Esophagus squamous epithelium (tissue), 4 donors: ENCODE measurements around the gene FAM171A1.

Experiments used
- CTCF ChIP-seq, 6 experiments: fragments of 450-650 bp in 4 of 6; fragments of 200-600 bp in 2 of 6; sonication (generic) in 2 of 6; IDR thresholded peaks; one replicate each; pipeline ENCODE4 v1.5.1; 2016 to 2019; ENCODE audit warnings: antibody characterized with exemption in 6 of 6, mild to moderate bottlenecking in 4 of 6, moderate library complexity in 4 of 6
- POLR2A ChIP-seq, 4 donors: fragments of 450-650 bp; IDR thresholded peaks; one replicate each; pipeline ENCODE4 v1.6.1; 2017; ENCODE audit warnings: antibody characterized with exemption in 4 of 4, mild to moderate bottlenecking in 4 of 4, moderate library complexity in 3 of 4

GRCh38 chr10:15411010-15411409 is 39.9 kb upstream of the FAM171A1 start:
- TF ChIP-seq POLR2A (IDR thresholded peaks at IDR 0.05) (no peak), CTCF (IDR thresholded peaks at IDR 0.05) (no peak)
